ENCODE results near the gene IFNA4. TPM values are rescaled to one million over a fixed set of nuclear protein-coding genes. Genes with fewer than 3 reads are reported as not detected.
"Not testable (repeated sequence)": the region's sequence is repeated elsewhere in the genome, so short reads cannot be mapped to it uniquely, and the experiment has no call there.

Gene IFNA4
- total RNA-seq, result not detected
- not detected for polyA plus RNA-seq (ENCODE audit: insufficient read length in 6 of 6)
- long read RNA-seq, donor 1, result 0 reads
- long read RNA-seq, donor 2, result 0 reads
- long read RNA-seq, donor 3, result 0 reads
- long read RNA-seq, donor 4, result 0 reads
- long read RNA-seq, donor 5, result 0 reads
- long read RNA-seq, donor 6, result 0 reads
- long read RNA-seq, donor 7, result 0 reads
- long read RNA-seq, donor 8, result 0 reads
- long read RNA-seq, donor 9, result 0 reads
- long read RNA-seq, donor 10, result 0 reads
- long read RNA-seq, donor 11, result 0 reads
- long read RNA-seq, donor 12, result 0 reads

DNA sequence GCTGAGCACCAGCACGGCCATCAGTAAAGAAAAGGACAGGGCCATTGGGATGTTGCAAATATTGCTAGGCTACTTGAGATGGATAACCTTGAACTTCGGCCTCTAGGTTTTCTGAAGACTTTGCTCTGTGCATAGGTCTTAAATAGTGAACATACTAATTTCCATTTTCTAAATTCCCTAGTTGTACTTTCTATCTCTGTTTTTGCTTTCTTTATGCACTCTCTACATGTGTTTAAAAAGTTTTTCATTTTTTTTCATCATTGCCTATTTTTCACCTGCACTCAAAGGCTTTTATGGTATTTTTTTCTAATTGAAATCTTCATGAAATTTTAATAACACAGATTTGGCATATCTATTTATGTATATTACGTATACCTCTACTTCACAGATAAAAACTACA is at the start of gene IFNA4:
Gene IFNA4, minus strand, starts transcription at position 101 of the 400 bp plus-strand sequence. Its CDS starts 56 bp downstream, at position 45.
- H3K4me3 ChIP-seq; H3K27me3 ChIP-seq; H3K4me1 ChIP-seq; ATAC-seq; DNase-seq; H3K36me3 ChIP-seq; H3K9me3 ChIP-seq; intact Hi-C loops (cut with DNase I); H3K27ac ChIP-seq: not testable (repeated sequence)

DNA sequence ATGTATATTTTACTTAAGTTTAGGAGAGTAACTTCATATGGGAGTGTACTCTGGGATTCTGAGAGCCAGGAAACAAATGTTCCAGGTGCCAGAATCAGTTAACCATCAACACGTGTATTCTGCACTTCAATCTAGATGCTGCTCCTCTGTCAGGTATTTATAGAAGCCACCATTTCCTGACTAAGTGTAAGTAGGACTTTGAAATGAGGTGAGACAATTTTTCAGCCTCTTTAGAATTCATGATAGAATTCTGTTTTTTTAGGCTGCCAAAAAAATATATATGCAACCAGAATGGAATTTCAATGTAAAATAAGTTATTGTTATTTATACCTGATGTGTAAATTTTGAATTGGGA is 49.0 kb upstream of the IFNA4 start:
- H3K27ac ChIP-seq; H3K27me3 ChIP-seq; H3K36me3 ChIP-seq; intact Hi-C loops (cut with DNase I); H3K4me3 ChIP-seq; ATAC-seq; H3K9me3 ChIP-seq; H3K4me1 ChIP-seq; DNase-seq: not testable (repeated sequence)

DNA sequence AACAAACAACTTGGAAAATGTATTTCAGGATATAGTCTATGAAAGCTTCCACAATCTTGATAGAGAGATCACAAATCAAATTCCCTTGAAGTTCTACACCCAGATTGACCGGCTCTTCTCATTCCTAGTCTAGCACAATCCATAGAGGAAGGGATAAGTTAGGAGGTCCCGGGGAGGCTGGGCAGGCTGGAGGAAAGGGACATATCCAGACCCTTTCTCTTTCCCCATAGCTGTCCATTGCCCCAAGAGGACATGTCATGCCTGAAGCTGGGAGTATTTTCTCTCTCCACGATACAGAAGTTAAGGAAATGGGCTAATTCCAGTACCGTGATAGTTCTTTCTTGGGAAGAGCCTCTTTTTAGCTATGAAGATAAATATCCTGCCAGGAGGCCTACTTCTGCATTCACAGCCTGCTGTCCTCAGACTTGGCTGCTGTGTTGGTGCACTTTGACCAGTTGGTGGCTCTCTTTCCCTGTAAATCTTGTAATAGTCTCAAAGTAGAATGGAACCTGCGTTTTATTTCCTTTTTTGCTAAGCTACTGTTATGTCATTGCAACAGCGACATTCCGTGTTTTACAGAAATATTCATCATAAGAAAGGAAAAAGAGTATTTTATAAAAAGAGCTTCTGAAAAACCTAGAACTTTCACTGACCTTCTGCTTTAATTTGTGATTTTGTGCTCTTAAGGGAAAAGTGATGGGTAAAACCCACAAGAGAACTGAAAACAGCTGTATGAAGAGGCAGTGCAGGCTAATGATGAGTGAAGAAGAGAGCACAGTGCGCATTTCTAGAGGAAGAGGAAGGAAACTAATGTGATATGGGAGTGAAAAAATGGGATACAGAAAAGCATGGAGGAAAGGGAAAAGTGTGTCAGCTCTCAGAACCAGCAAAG is 48.3 kb upstream of the IFNA4 start:
- TF ChIP-seq, protein P1, sequence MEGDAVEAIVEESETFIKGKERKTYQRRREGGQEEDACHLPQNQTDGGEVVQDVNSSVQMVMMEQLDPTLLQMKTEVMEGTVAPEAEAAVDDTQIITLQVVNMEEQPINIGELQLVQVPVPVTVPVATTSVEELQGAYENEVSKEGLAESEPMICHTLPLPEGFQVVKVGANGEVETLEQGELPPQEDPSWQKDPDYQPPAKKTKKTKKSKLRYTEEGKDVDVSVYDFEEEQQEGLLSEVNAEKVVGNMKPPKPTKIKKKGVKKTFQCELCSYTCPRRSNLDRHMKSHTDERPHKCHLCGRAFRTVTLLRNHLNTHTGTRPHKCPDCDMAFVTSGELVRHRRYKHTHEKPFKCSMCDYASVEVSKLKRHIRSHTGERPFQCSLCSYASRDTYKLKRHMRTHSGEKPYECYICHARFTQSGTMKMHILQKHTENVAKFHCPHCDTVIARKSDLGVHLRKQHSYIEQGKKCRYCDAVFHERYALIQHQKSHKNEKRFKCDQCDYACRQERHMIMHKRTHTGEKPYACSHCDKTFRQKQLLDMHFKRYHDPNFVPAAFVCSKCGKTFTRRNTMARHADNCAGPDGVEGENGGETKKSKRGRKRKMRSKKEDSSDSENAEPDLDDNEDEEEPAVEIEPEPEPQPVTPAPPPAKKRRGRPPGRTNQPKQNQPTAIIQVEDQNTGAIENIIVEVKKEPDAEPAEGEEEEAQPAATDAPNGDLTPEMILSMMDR (IDR thresholded peaks at IDR 0.05), result peak in 1 of 2 donors; percentile 29
- H3K27ac ChIP-seq; H3K27me3 ChIP-seq; H3K4me1 ChIP-seq; H3K36me3 ChIP-seq; H3K4me3 ChIP-seq; intact Hi-C loops (cut with DNase I); H3K9me3 ChIP-seq: not testable (repeated sequence)
- DNase-seq (peak in 2 of 4 donors; percentile 9 to 42), ATAC-seq (peak; percentile 74)

DNA sequence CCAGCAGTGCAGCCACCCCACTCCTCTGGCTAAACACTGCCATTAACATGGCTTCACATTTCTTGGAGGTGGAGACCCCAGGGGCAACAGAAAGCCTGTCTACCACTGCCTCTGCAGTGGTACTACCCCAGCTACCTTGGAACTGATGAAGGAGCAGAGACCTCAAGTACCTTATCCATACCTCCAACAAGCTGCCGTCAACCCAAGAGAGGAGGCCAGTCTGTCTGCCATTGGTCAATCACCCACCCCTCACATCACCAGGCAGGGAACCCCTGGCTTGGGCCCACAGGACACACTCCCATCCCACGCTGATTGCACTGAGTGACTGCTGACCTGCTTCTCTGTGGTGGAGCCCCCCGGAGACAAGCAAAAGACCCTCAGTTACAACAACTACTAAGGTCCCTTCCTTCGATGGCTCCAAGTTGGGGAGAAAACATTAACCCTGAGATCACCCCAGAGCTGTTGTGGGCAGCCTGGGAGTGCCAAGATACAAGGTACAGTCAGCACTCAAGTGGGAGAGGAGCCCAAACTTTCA is 46.8 kb upstream of the IFNA4 start:
- intact Hi-C loops (cut with DNase I), result no loop called here
- Histone ChIP-seq H3K4me3 (no peak overlapping the region), H3K4me1 (no peaks in the 10 kb centered on the region), H3K27me3 (no peaks in the 10 kb centered on the region), H3K9me3 (no peaks in the 10 kb centered on the region), H3K27ac (no peak overlapping the region), H3K36me3 (no peaks in the 10 kb centered on the region)
- DNase-seq (no peak), ATAC-seq (no peak)
- TF ChIP-seq, protein P1 (IDR thresholded peaks at IDR 0.05), result no peak

DNA sequence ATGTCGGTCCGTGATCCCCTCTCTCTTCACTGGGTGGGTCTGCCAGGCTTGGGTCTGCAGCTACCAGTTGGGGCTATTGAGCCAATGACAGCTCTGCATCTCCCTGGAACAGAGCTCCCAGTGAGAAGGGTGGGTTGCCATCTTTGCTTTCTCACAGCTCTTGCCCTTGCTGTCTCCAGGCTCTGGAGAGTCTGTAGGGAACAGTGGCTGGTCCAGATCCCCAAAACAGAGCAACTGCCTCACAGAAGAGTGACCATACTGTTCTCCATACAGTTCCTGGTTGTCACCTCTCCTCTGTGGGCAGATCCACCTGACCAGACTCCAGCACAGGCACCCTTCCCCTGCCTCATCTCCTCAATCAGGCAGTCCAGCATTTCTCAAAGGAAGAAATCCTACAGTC is 45.9 kb upstream of the IFNA4 start:
- no peak overlapping the region for H3K27ac ChIP-seq
- H3K36me3 ChIP-seq, result no peaks in the 10 kb centered on the region
- no peak for ATAC-seq
- intact Hi-C loops (cut with DNase I), result no loop called here
- no peak for DNase-seq
- TF ChIP-seq, protein P1 (IDR thresholded peaks at IDR 0.05), result no peak
- H3K27me3 ChIP-seq, result no peaks in the 10 kb centered on the region
- no peaks in the 10 kb centered on the region for H3K4me1 ChIP-seq
- H3K9me3 ChIP-seq, result no peaks in the 10 kb centered on the region
- no peak overlapping the region for H3K4me3 ChIP-seq

DNA sequence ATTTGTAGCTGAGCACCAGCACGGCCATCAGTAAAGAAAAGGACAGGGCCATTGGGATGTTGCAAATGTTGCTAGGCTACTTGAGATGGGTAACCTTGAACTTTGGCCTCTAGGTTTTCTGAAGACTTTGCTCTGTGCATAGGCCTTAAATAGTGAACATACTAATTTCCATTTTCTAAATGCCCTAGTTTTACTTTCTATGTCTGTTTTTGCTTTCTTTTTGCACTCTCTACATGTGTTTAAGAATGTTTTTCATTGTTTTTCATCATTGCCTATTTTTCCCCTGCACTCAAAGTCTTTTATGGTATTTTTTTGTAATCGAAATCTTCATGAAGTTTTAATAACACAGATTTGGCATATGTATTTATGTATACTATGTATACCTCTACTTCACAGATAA is 40.7 kb upstream of the IFNA4 start, which contains the start of gene IFNA17:
Gene IFNA17, minus strand, starts transcription at position 101 of the 400 bp plus-strand sequence. Its CDS starts 49 bp downstream, at position 52.
- intact Hi-C loops (cut with DNase I), result no loop called here
- ATAC-seq, result no peak

DNA sequence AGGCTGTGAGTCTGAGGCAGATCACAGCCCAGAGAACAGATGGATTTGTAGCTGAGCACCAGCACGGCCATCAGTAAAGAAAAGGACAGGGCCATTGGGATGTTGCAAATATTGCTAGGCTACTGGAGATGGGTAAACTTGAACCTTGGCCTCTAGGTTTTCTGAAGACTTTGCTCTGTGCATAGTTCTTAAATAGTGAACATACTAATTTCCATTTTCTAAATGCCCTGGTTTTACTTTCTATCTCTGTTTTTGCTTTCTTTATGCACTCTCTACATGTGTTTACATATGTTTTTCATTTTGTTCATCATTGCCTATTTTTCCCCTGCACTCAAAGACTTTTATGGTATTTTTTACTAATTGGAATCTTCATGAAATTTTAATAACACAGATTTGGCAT is 29.8 kb upstream of the IFNA4 start, which contains the start of gene IFNA16:
Gene IFNA16, minus strand, starts transcription at position 101 of the 400 bp plus-strand sequence. Its CDS starts 6 bp downstream, at position 95.
- H3K9me3 ChIP-seq; H3K4me3 ChIP-seq; H3K36me3 ChIP-seq; DNase-seq; H3K27me3 ChIP-seq; intact Hi-C loops (cut with DNase I); H3K4me1 ChIP-seq; ATAC-seq; H3K27ac ChIP-seq: not testable (repeated sequence)

More for the DNA sequence above, 40.7 kb upstream of the IFNA4 start, which contains the start of gene IFNA17:
- no peak within 1 kb of the TSS for H3K27ac ChIP-seq
- no peaks in the 10 kb centered on the region for H3K27me3 ChIP-seq
- no peaks in the 10 kb centered on the region for H3K36me3 ChIP-seq
- H3K4me3 ChIP-seq, result no peak within 1 kb of the TSS
- no peak for DNase-seq
- H3K4me1 ChIP-seq, result no peaks in the 10 kb centered on the region
- TF ChIP-seq, protein P1 (IDR thresholded peaks at IDR 0.05), result no peak
- no peaks in the 10 kb centered on the region for H3K9me3 ChIP-seq
